ENCODE measurements around the gene APOBEC3F. TPM values are rescaled to one million over a fixed set of nuclear protein-coding genes. Genes with fewer than 3 reads are reported as not detected.
"Not testable (repeated sequence)": the region's sequence is repeated elsewhere in the genome, so short reads cannot be mapped to it uniquely, and the experiment has no call there.

Gene APOBEC3F
- total RNA-seq, 1 donor from 2014 or later: 5.3 TPM

DNA sequence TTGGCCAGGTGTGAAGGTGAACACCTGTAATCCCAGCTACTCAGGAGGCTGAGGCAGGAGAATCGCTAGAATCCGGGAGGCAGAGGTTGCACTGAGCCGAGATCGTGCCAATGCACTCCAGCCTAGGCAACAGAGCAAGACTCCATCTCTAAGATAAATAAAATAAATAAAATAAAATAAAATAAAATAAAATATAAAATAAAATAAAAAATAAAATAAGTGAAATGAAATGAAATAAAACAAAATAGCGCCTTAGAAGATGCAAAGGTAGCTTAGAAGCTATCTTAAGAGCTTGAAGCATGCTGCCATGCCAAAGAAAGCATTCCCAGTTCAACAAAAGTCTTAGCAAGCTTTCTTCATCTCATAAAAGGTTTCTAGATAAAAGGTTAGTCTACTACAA, 33.5 kb upstream of the APOBEC3F start:
- no peak for DNase-seq (ENCODE audit: low spot score)
- Mint-ChIP-seq H3K27me3 (ENCODE audit: low read depth) (no peaks in the 10 kb centered on the region), H3K9me3 (ENCODE audit: low read depth) (no peaks in the 10 kb centered on the region), H3K4me1 (ENCODE audit: low read depth) (peaks cover 7% of the 10 kb centered on the region), H3K27ac (ENCODE audit: unreplicated experiment) (no peak overlapping the region), H3K4me3 (ENCODE audit: unreplicated experiment) (no peak overlapping the region), H3K36me3 (ENCODE audit: low read depth) (no peaks in the 10 kb centered on the region)
- TF ChIP-seq, protein P1, sequence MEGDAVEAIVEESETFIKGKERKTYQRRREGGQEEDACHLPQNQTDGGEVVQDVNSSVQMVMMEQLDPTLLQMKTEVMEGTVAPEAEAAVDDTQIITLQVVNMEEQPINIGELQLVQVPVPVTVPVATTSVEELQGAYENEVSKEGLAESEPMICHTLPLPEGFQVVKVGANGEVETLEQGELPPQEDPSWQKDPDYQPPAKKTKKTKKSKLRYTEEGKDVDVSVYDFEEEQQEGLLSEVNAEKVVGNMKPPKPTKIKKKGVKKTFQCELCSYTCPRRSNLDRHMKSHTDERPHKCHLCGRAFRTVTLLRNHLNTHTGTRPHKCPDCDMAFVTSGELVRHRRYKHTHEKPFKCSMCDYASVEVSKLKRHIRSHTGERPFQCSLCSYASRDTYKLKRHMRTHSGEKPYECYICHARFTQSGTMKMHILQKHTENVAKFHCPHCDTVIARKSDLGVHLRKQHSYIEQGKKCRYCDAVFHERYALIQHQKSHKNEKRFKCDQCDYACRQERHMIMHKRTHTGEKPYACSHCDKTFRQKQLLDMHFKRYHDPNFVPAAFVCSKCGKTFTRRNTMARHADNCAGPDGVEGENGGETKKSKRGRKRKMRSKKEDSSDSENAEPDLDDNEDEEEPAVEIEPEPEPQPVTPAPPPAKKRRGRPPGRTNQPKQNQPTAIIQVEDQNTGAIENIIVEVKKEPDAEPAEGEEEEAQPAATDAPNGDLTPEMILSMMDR (IDR thresholded peaks at IDR 0.05): no peak

DNA sequence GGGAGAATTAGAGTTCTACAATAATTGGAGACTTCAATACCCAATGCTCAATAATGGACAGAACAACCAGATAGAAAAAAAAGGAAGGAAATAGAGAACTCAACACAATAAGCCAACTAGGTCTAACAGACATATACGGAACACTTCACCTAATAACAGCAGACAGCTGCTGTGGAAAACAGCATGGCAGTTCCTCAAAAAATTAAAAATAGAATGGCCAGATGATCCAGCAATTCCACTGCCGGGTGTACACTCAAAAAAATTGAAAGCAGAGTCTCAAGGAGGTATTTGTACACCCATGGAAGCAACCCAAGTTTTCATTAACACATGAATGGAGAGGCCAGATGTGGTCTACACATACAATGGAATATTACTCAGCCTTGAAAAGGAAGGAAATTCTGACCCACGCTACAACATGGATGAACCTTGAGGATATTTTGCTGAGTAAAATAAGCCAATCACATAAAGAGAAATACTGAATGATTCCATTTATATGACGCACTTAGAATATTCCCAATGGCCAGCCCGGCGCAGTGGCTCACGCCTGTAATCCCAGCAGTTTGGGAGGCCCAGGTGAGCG, 32.3 kb upstream of the APOBEC3F start:
- not testable (repeated sequence) for H3K9me3 Mint-ChIP-seq (ENCODE audit: low read depth)

DNA sequence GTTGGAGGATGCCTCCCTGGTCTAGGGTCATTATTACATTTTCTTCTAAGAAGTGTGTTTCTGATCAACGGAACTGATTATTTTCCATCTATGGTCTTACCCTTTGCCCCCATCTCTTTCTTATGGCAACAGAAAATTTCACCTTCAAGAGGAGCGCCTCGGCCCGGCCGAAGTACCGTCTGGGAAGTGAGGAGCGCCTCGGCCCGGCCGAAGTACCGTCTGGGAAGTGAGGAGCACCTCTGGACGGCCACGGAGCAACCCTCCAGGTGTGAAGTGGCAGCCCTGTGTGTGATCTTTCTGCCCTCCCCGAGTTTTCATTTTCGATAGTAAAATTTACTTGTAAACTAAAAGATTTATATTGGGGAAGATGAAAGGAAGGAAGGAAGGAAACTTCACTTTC, 29.7 kb upstream of the APOBEC3F start:
- TF ChIP-seq, protein P1 (IDR thresholded peaks at IDR 0.05): no peak
- no peak overlapping the region for H3K27ac Mint-ChIP-seq (ENCODE audit: unreplicated experiment)
- no peaks in the 10 kb centered on the region for H3K27me3 Mint-ChIP-seq (ENCODE audit: low read depth)
- H3K4me1 Mint-ChIP-seq (ENCODE audit: low read depth): peaks cover 14% of the 10 kb centered on the region
- no peaks in the 10 kb centered on the region for H3K36me3 Mint-ChIP-seq (ENCODE audit: low read depth)
- no peak for DNase-seq (ENCODE audit: low spot score)
- H3K4me3 Mint-ChIP-seq (ENCODE audit: unreplicated experiment): no peak overlapping the region
- no peaks in the 10 kb centered on the region for H3K9me3 Mint-ChIP-seq (ENCODE audit: low read depth)

More for the DNA sequence above, 32.3 kb upstream of the APOBEC3F start:
- H3K4me3 Mint-ChIP-seq (ENCODE audit: unreplicated experiment); H3K27ac Mint-ChIP-seq (ENCODE audit: unreplicated experiment); H3K36me3 Mint-ChIP-seq (ENCODE audit: low read depth); H3K4me1 Mint-ChIP-seq (ENCODE audit: low read depth); DNase-seq (ENCODE audit: low spot score); H3K27me3 Mint-ChIP-seq (ENCODE audit: low read depth): not testable (repeated sequence)

DNA sequence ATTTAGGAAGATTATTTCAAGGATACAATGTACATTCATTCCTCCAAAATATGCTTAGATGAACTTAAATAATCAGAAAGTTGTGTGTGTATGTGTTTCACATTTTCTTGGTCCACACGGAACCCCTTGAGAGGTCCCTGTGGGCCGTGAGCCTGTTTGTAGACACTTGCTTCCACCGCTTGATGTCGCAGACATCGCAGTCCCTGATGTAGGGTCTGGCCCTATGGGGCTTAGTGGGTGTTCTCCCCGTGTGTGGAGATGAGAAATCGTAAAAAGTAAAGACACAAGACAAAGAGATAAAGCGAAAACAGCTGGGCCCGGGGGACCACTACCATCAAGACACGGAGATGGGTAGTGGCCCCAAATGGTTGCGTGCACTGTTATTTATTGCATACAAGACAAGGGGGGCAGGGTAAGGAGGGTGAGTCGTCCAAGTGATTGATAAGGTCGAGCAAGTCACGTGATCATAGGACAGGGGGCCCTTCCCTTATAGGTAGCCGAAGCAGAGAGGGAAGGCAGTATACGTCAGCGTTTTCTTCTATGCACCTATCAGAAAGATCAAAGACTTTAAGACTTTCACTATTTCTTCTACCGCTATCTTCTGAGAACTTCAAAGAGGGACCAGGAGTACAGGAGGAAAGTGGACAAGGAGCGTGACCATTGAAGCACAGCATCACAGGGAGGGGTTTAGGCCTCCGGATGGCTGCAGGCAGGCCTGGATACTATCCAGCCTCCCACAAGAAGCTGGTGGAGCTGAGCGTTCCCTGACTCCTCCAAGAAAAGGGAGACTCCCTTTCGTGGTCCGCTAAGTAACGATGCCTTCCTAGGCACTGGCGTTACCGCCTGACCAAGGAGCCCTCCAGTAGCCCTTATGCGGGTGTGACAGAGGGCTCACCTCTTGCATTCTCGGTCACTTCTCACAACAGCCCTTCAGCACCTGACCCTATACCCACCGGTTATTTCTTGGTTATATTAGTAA, 27.8 kb upstream of the APOBEC3F start:
- no peak overlapping the region for H3K4me3 Mint-ChIP-seq (ENCODE audit: unreplicated experiment)
- DNase-seq (ENCODE audit: low spot score): no peak
- no peak overlapping the region for H3K27ac Mint-ChIP-seq (ENCODE audit: unreplicated experiment)
- H3K9me3 Mint-ChIP-seq (ENCODE audit: low read depth): no peaks in the 10 kb centered on the region
- H3K4me1 Mint-ChIP-seq (ENCODE audit: low read depth): peaks cover 14% of the 10 kb centered on the region
- no peaks in the 10 kb centered on the region for H3K27me3 Mint-ChIP-seq (ENCODE audit: low read depth)
- peaks cover 2% of the 10 kb centered on the region for H3K36me3 Mint-ChIP-seq (ENCODE audit: low read depth)
- TF ChIP-seq, protein P1 (IDR thresholded peaks at IDR 0.05): no peak

DNA sequence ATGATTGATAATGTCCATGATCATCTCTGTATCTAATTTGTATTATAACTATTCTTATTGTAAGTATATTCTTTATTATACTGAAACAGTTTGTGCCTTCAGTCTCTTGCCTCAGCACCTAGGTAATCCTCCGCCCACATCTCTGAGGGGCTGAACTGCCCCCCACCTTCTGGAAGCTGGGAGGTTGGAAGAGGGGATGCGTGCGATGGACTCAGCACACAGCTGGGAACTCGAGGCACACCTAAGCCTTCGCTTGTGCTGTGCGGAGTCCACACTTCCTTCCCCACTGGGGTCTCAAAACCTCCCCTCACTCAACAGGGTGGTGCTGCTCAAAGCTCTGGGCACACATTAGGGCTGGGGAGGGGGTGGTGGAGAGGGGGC, 27.1 kb upstream of the APOBEC3F start:
- H3K4me3 Mint-ChIP-seq (ENCODE audit: unreplicated experiment); H3K27ac Mint-ChIP-seq (ENCODE audit: unreplicated experiment); H3K9me3 Mint-ChIP-seq (ENCODE audit: low read depth); H3K27me3 Mint-ChIP-seq (ENCODE audit: low read depth); H3K36me3 Mint-ChIP-seq (ENCODE audit: low read depth); DNase-seq (ENCODE audit: low spot score): not testable (repeated sequence)
- H3K4me1 Mint-ChIP-seq (ENCODE audit: low read depth): peaks cover 14% of the 10 kb centered on the region

DNA sequence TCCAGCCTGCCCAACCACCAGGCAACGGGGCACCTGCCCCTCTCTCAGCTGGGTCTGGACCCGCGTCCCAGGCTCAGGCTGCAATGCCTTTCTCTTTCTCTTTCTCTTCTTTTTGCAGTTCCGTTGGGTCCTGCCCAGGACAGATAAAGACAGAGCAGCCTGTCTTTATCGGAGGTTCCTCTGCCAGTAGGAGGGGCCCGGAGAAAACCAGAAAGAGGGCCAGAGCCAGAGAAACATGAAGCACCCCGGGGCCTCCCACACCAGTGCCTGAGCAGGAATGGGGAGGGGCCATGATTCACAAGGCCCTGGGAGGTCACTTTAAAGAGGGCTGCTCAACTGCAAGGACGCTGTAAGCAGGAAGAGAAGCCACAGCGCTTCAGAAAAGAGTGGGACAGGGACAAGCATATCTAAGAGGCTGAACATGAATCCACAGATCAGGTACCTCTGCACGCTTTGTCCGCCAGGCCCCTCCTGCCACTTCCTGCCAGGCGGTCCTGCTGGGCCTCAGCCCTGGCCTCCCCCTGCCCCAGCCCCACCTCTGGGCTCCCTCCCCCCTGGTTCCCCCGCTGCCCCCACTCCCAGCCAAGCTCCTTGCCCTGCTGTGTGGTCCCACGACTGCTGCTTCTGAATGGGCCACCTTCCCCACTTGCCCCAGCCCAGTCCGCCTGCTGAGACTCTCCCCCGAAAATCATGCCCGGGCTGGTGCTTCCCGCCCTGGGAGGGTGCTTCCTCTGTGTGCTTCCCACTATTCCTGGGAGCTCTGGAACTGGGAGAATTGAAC, 26.5 kb upstream of the APOBEC3F start, which contains the start of gene APOBEC3C:
Gene APOBEC3C (plus strand): TSS at position 316 of the 781 bp plus-strand sequence. CDS start 106 bp downstream, at position 422.
- Mint-ChIP-seq H3K36me3 (ENCODE audit: low read depth) (peaks cover 2% of the 10 kb centered on the region), H3K27me3 (ENCODE audit: low read depth) (no peaks in the 10 kb centered on the region), H3K9me3 (ENCODE audit: low read depth) (no peaks in the 10 kb centered on the region), H3K27ac (ENCODE audit: unreplicated experiment) (peak within 1 kb of the TSS; percentile 91), H3K4me3 (ENCODE audit: unreplicated experiment) (peak within 1 kb of the TSS; percentile 86), H3K4me1 (ENCODE audit: low read depth) (peaks cover 14% of the 10 kb centered on the region)
- TF ChIP-seq, protein P1 (IDR thresholded peaks at IDR 0.05): peak; percentile 39
- DNase-seq (ENCODE audit: low spot score): no peak

DNA sequence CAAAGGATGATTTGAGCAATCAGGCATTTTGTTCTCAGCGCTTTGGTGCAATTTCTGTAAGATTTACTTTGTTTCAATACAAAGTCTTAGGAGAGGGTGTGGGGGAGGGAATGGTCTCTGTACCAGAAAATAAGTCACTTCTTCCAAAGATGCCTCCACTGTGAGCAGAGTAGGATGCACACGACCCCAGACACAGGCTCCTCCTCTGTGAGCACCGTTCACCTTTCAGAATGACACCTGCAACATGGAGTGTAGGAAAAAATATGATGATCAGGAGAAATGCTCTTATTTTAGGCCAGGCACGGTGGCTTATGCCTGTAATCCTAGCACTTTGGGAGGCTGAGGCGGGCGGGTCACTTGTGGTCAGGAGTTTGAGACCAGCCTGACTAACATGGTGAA, 25.9 kb upstream of the APOBEC3F start:
- Mint-ChIP-seq H3K4me1 (ENCODE audit: low read depth) (peaks cover 14% of the 10 kb centered on the region), H3K4me3 (ENCODE audit: unreplicated experiment) (peak overlapping the region; percentile 86), H3K27ac (ENCODE audit: unreplicated experiment) (peak overlapping the region; percentile 91)
- not testable (repeated sequence) for DNase-seq (ENCODE audit: low spot score); H3K27me3 Mint-ChIP-seq (ENCODE audit: low read depth); H3K9me3 Mint-ChIP-seq (ENCODE audit: low read depth); H3K36me3 Mint-ChIP-seq (ENCODE audit: low read depth)
